HG03097 (cell line): ENCODE results near the gene ANXA2R.
"Not testable (repeated sequence)": the region's sequence is repeated elsewhere in the genome, so short reads cannot be mapped to it uniquely, and the experiment has no call there.

Source experiments
- ATAC-seq: cut with Tn5 transposase; IDR thresholded peaks from one replicate; pipeline ENCODE4 v1.9.1; 2021; ENCODE audit not compliant: unreplicated experiment, low FRiP score

Gene ANXA2R

GRCh38 chr5:43040287-43041098, at the start of gene ANXA2R:
Gene ANXA2R, minus strand, starts transcription at chr5:43040319. Its CDS starts 273 bp downstream, at chr5:43040046.
- ATAC-seq: peak; percentile 39

- ATAC-seq: not testable (repeated sequence)
Observed at GRCh38 chr5:43086118-43086908, 46.2 kb upstream of the ANXA2R start.

GRCh38 chr5:43085453-43085852, 45.3 kb upstream of the ANXA2R start:
- ATAC-seq: no peak

GRCh38 chr5:43084468-43084867, 44.3 kb upstream of the ANXA2R start:
- not testable (repeated sequence) for ATAC-seq

GRCh38 chr5:43081345-43081744, 41.2 kb upstream of the ANXA2R start:
- not testable (repeated sequence) for ATAC-seq

GRCh38 chr5:43078956-43079355, 38.8 kb upstream of the ANXA2R start:
- ATAC-seq: no peak

GRCh38 chr5:43077446-43078191, 37.5 kb upstream of the ANXA2R start:
- not testable (repeated sequence) for ATAC-seq

- no peak for ATAC-seq
Observed at GRCh38 chr5:43075319-43076293, 35.5 kb upstream of the ANXA2R start.

GRCh38 chr5:43074987-43075318, 34.8 kb upstream of the ANXA2R start:
- no peak for ATAC-seq

GRCh38 chr5:43073597-43074546, 33.8 kb upstream of the ANXA2R start:
- no peak for ATAC-seq

- ATAC-seq: not testable (repeated sequence)
Observed at GRCh38 chr5:43069401-43069720, 29.2 kb upstream of the ANXA2R start.

GRCh38 chr5:43068037-43068436, 27.9 kb upstream of the ANXA2R start:
- no peak for ATAC-seq

- ATAC-seq: peak; percentile 36
Observed at GRCh38 chr5:43066799-43067741, 27.0 kb upstream of the ANXA2R start.

- peak; percentile 37 for ATAC-seq
Observed at GRCh38 chr5:43065948-43066798, 26.1 kb upstream of the ANXA2R start.

- no peak for ATAC-seq
Observed at GRCh38 chr5:43065387-43065947, 25.3 kb upstream of the ANXA2R start.

- no peak for ATAC-seq
Observed at GRCh38 chr5:43063721-43064171, 23.6 kb upstream of the ANXA2R start.
